ENCODE measurements around the gene RNASEH2A.

- TF ChIP-seq USF2 (CRISPR knock-in tag; IDR thresholded peaks at IDR 0.05) (no peak), SP1 (CRISPR knock-in tag; conservative IDR thresholded peaks at IDR 0.05) (no peak), CTCF (IDR thresholded peaks at IDR 0.05) (no peak)
These were observed 12.0 kb upstream of the RNASEH2A start for GRCh38 chr19:12794196-12794941.
